B cell (primary cell): Measurements from ENCODE around the gene SIM1.

ENCODE experiments used
- EZH2 ChIP-seq: IDR thresholded peaks from 2 replicates; pipeline ENCODE4 v1.6.1; 2012; ENCODE audit warnings: borderline replicate concordance, low read depth, mild to moderate bottlenecking, moderate library complexity, low read length; ENCODE audit not compliant: insufficient read depth, poor library complexity, severe bottlenecking
- TF ChIP-seq, protein P1 (sequence below): fragments of 200-600 bp; IDR thresholded peaks from one replicate; pipeline ENCODE4 v1.8.0; 2022; ENCODE audit warnings: antibody characterized with exemption, mild to moderate bottlenecking

DNA sequence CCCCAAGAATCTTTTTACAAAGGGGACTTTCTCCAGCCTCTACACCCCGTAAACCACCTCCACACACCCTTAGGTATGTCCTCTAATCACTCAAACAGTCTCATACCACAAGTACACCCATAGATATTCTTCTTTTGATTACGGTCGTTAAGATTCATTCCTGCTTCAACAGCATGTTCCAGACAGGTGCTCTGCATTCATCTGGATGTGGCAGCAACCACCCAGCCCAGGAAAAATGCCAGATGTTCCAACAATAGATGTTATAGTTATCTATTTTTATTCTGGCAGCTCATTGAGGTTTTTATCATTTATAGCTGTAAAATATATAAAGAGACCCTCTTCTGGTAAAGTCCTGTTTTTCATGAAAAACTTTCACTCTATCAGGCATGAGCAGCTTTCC lies 60.7 kb downstream of the SIM1 start:
- TF ChIP-seq, protein P1, sequence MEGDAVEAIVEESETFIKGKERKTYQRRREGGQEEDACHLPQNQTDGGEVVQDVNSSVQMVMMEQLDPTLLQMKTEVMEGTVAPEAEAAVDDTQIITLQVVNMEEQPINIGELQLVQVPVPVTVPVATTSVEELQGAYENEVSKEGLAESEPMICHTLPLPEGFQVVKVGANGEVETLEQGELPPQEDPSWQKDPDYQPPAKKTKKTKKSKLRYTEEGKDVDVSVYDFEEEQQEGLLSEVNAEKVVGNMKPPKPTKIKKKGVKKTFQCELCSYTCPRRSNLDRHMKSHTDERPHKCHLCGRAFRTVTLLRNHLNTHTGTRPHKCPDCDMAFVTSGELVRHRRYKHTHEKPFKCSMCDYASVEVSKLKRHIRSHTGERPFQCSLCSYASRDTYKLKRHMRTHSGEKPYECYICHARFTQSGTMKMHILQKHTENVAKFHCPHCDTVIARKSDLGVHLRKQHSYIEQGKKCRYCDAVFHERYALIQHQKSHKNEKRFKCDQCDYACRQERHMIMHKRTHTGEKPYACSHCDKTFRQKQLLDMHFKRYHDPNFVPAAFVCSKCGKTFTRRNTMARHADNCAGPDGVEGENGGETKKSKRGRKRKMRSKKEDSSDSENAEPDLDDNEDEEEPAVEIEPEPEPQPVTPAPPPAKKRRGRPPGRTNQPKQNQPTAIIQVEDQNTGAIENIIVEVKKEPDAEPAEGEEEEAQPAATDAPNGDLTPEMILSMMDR = no peak
- no peak for TF ChIP-seq EZH2
